ENCODE results near the gene ZNF580. TPM values are rescaled to one million over a fixed set of nuclear protein-coding genes. Genes with fewer than 3 reads are reported as not detected.

ZNF580 gene
- total RNA-seq, 1 experiment from 2014 or later: 32.0 TPM

DNA sequence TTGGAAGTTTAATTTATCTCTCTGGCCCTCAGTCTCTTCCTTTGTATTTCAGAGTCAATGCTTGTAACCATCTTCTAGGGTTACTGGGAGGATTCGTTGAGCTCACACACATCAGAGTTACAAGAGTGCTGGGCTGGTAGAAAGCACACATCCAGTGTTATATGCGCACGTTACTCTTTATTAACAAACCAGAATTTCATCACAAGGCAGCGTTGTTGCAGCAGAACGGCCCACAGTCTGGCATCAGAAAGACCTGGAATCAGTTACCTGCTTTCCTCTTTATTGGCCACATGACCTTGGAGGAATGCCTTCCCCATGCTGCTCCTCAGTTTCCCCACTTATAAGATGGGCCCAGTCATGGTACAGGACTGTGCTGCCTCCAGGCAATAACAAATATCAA, 31.5 kb upstream of the ZNF580 start (continued):
- TF ChIP-seq, protein P1, sequence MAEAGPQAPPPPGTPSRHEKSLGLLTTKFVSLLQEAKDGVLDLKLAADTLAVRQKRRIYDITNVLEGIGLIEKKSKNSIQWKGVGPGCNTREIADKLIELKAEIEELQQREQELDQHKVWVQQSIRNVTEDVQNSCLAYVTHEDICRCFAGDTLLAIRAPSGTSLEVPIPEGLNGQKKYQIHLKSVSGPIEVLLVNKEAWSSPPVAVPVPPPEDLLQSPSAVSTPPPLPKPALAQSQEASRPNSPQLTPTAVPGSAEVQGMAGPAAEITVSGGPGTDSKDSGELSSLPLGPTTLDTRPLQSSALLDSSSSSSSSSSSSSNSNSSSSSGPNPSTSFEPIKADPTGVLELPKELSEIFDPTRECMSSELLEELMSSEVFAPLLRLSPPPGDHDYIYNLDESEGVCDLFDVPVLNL (CRISPR knock-in tag; IDR thresholded peaks at IDR 0.05; ENCODE audit: borderline replicate concordance, low read depth): no peak
- TF ChIP-seq, protein P2, sequence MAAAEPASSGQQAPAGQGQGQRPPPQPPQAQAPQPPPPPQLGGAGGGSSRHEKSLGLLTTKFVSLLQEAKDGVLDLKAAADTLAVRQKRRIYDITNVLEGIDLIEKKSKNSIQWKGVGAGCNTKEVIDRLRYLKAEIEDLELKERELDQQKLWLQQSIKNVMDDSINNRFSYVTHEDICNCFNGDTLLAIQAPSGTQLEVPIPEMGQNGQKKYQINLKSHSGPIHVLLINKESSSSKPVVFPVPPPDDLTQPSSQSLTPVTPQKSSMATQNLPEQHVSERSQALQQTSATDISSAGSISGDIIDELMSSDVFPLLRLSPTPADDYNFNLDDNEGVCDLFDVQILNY (CRISPR knock-in tag; IDR thresholded peaks at IDR 0.05): no peak
- TF ChIP-seq, protein P3, sequence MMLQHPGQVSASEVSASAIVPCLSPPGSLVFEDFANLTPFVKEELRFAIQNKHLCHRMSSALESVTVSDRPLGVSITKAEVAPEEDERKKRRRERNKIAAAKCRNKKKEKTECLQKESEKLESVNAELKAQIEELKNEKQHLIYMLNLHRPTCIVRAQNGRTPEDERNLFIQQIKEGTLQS (CRISPR knock-in tag; conservative IDR thresholded peaks at IDR 0.05): no peak
- TF ChIP-seq FOXP1 (CRISPR knock-in tag; IDR thresholded peaks at IDR 0.05; ENCODE audit: borderline replicate concordance): no peak

DNA sequence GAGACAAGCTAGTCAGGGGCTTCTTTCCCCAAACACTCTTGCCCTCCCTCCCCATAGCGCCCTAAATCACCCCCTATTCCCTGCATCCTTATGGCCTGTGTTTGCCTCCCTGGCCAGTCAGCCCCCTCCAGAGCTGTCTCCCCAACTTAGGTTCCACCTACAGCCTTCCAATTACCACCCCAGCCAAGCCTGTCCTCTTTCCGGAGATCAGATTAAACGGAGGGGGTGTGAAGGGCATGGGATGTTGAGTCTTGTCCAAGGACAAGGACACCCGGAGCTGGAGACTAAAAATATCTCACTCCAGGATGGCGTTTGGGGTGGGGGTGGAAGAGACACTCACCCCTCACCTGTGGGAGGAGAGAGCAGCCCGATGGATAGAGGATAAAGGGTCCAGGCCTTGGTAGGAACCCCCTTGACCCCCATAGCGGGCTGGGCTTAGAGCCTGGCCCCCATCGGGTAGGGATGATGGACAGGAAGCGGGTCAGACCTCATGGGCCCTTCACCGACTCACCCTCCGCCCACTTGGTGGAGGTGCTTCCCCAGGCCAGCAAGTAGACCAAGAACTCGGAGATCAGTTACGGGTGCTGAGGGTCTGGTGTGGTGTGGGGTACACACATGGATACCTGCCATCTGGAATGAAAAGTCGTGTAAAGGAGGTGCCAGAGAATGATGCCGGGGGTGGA, 29.4 kb upstream of the ZNF580 start:
- no peak overlapping the region for H3K27ac Mint-ChIP-seq
- H3K4me1 Mint-ChIP-seq: peaks cover 7% of the 10 kb centered on the region
- DNase-seq (ENCODE audit: low spot score) (no peak), ATAC-seq (no peak)
- CTCF ChIA-PET: no interaction called here
- H3K27me3 Mint-ChIP-seq (ENCODE audit: low read depth): no peaks in the 10 kb centered on the region; the same call in 1 of the 2 replicates
- peaks cover 25% of the 10 kb centered on the region for H3K36me3 Mint-ChIP-seq
- no peaks in the 10 kb centered on the region for H3K9me3 Mint-ChIP-seq
- no peak overlapping the region for H3K4me3 Mint-ChIP-seq
- POLR2A ChIA-PET: no interaction called here
- TF ChIP-seq TEAD1 (CRISPR knock-in tag; IDR thresholded peaks at IDR 0.05) (no peak), FOXJ3 (CRISPR knock-in tag; IDR thresholded peaks at IDR 0.05; ENCODE audit: borderline replicate concordance) (no peak), IRF2 (CRISPR knock-in tag; IDR thresholded peaks at IDR 0.05; ENCODE audit: borderline replicate concordance, low read depth) (no peak), ZNF219 (CRISPR knock-in tag; IDR thresholded peaks at IDR 0.05; ENCODE audit: borderline replicate concordance) (no peak), ZNF396 (CRISPR knock-in tag; IDR thresholded peaks at IDR 0.05; ENCODE audit: borderline replicate concordance) (no peak), JAZF1 (CRISPR knock-in tag; IDR thresholded peaks at IDR 0.05) (no peak), ZNF138 (CRISPR knock-in tag; conservative IDR thresholded peaks at IDR 0.05) (no peak), GRHL2 (CRISPR knock-in tag; IDR thresholded peaks at IDR 0.05; ENCODE audit: insufficient replicate concordance, severe bottlenecking) (no peak), EMX1 (CRISPR knock-in tag; IDR thresholded peaks at IDR 0.05) (no peak), ETV6 (CRISPR knock-in tag; IDR thresholded peaks at IDR 0.05) (no peak), FOXP1 (CRISPR knock-in tag; IDR thresholded peaks at IDR 0.05; ENCODE audit: borderline replicate concordance) (no peak), CREM (CRISPR knock-in tag; IDR thresholded peaks at IDR 0.05) (no peak), TCF7 (CRISPR knock-in tag; IDR thresholded peaks at IDR 0.05; ENCODE audit: low read depth) (no peak)
- TF ChIP-seq, protein P4, sequence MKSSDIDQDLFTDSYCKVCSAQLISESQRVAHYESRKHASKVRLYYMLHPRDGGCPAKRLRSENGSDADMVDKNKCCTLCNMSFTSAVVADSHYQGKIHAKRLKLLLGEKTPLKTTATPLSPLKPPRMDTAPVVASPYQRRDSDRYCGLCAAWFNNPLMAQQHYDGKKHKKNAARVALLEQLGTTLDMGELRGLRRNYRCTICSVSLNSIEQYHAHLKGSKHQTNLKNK (CRISPR knock-in tag; IDR thresholded peaks at IDR 0.05): no peak
- TF ChIP-seq, protein P5, sequence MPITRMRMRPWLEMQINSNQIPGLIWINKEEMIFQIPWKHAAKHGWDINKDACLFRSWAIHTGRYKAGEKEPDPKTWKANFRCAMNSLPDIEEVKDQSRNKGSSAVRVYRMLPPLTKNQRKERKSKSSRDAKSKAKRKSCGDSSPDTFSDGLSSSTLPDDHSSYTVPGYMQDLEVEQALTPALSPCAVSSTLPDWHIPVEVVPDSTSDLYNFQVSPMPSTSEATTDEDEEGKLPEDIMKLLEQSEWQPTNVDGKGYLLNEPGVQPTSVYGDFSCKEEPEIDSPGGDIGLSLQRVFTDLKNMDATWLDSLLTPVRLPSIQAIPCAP (CRISPR knock-in tag; IDR thresholded peaks at IDR 0.05): no peak
- TF ChIP-seq, protein P6, sequence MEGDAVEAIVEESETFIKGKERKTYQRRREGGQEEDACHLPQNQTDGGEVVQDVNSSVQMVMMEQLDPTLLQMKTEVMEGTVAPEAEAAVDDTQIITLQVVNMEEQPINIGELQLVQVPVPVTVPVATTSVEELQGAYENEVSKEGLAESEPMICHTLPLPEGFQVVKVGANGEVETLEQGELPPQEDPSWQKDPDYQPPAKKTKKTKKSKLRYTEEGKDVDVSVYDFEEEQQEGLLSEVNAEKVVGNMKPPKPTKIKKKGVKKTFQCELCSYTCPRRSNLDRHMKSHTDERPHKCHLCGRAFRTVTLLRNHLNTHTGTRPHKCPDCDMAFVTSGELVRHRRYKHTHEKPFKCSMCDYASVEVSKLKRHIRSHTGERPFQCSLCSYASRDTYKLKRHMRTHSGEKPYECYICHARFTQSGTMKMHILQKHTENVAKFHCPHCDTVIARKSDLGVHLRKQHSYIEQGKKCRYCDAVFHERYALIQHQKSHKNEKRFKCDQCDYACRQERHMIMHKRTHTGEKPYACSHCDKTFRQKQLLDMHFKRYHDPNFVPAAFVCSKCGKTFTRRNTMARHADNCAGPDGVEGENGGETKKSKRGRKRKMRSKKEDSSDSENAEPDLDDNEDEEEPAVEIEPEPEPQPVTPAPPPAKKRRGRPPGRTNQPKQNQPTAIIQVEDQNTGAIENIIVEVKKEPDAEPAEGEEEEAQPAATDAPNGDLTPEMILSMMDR (IDR thresholded peaks at IDR 0.05): no peak
- TF ChIP-seq, protein P7, sequence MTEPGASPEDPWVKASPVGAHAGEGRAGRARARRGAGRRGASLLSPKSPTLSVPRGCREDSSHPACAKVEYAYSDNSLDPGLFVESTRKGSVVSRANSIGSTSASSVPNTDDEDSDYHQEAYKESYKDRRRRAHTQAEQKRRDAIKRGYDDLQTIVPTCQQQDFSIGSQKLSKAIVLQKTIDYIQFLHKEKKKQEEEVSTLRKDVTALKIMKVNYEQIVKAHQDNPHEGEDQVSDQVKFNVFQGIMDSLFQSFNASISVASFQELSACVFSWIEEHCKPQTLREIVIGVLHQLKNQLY (CRISPR knock-in tag; IDR thresholded peaks at IDR 0.05): no peak
- TF ChIP-seq, protein P3 (CRISPR knock-in tag; conservative IDR thresholded peaks at IDR 0.05): no peak
- TF ChIP-seq, protein P8, sequence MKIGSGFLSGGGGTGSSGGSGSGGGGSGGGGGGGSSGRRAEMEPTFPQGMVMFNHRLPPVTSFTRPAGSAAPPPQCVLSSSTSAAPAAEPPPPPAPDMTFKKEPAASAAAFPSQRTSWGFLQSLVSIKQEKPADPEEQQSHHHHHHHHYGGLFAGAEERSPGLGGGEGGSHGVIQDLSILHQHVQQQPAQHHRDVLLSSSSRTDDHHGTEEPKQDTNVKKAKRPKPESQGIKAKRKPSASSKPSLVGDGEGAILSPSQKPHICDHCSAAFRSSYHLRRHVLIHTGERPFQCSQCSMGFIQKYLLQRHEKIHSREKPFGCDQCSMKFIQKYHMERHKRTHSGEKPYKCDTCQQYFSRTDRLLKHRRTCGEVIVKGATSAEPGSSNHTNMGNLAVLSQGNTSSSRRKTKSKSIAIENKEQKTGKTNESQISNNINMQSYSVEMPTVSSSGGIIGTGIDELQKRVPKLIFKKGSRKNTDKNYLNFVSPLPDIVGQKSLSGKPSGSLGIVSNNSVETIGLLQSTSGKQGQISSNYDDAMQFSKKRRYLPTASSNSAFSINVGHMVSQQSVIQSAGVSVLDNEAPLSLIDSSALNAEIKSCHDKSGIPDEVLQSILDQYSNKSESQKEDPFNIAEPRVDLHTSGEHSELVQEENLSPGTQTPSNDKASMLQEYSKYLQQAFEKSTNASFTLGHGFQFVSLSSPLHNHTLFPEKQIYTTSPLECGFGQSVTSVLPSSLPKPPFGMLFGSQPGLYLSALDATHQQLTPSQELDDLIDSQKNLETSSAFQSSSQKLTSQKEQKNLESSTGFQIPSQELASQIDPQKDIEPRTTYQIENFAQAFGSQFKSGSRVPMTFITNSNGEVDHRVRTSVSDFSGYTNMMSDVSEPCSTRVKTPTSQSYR (CRISPR knock-in tag; IDR thresholded peaks at IDR 0.05): no peak
- TF ChIP-seq, protein P1 (CRISPR knock-in tag; IDR thresholded peaks at IDR 0.05; ENCODE audit: borderline replicate concordance, low read depth): no peak

All from WTC11 (cell line).